Kidney epithelial cell (primary cell): ENCODE results near the gene KRT33A. TPM values are rescaled to one million over a fixed set of nuclear protein-coding genes. Genes with fewer than 3 reads are reported as not detected.

ENCODE experiments used
- DNase-seq: peaks from one replicate; pipeline ENCODE4 v3.0.0-alpha.2; 2010; ENCODE audit warnings: low read depth
- H3K27me3 ChIP-seq: 2 replicates; pipeline ENCODE4 v1.6.0; 2011; ENCODE audit warnings: low read length; ENCODE audit not compliant: control insufficient read depth, insufficient read depth
- H3K36me3 ChIP-seq: 2 replicates; pipeline ENCODE4 v1.5.1; 2011; ENCODE audit warnings: low read length; ENCODE audit not compliant: control insufficient read depth, insufficient read depth
- H3K4me3 ChIP-seq: 2 replicates; pipeline ENCODE4 v1.5.1; 2011; ENCODE audit warnings: low read depth, mild to moderate bottlenecking, control low read depth, low read length
- CTCF ChIP-seq: IDR thresholded peaks from 2 replicates; pipeline ENCODE4 v1.5.1; 2011; ENCODE audit warnings: mild to moderate bottlenecking, moderate library complexity, low read length, control low read depth, inconsistent platforms; ENCODE audit not compliant: insufficient read depth, poor library complexity, severe bottlenecking
- total RNA-seq: library from RNA; depleted of rRNA; stranded (reverse); fragments of >200 nt; gene quantifications from 2 replicates; pipeline ENCODE4 v1.2.3, GENCODE V29; 2015

The KRT33A gene
- total RNA-seq, 1 donor from 2014 or later = not detected

GRCh38 chr17:41329279-41329948 lies 21.2 kb downstream of the KRT33A start:
- Histone ChIP-seq H3K4me3 (no peak overlapping the region), H3K27me3 (no peaks in the 10 kb centered on the region), H3K36me3 (no peaks in the 10 kb centered on the region)
- peak; percentile 88 for TF ChIP-seq CTCF
- no peak for DNase-seq

- DNase-seq = no peak
- H3K4me3 ChIP-seq = no peak overlapping the region
- H3K27me3 ChIP-seq = no peaks in the 10 kb centered on the region
- no peak for TF ChIP-seq CTCF
- H3K36me3 ChIP-seq = no peaks in the 10 kb centered on the region
Observed at GRCh38 chr17:41328207-41328606, 22.4 kb downstream of the KRT33A start.

GRCh38 chr17:41327411-41328120 lies 23.1 kb downstream of the KRT33A start:
- Histone ChIP-seq H3K27me3 (no peaks in the 10 kb centered on the region), H3K36me3 (no peaks in the 10 kb centered on the region), H3K4me3 (no peak overlapping the region)
- no peak for DNase-seq
- no peak for TF ChIP-seq CTCF

- no peaks in the 10 kb centered on the region for H3K27me3 ChIP-seq
- no peak for DNase-seq
- H3K36me3 ChIP-seq = no peaks in the 10 kb centered on the region
- H3K4me3 ChIP-seq = no peak overlapping the region
- no peak for TF ChIP-seq CTCF
Observed at GRCh38 chr17:41326173-41327145, 24.2 kb downstream of the KRT33A start.

- no peak for TF ChIP-seq CTCF
- Histone ChIP-seq H3K27me3 (no peaks in the 10 kb centered on the region), H3K4me3 (no peak overlapping the region), H3K36me3 (no peaks in the 10 kb centered on the region)
- no peak for DNase-seq
Observed at GRCh38 chr17:41325611-41326010, 25.0 kb downstream of the KRT33A start.
